Lower leg skin (tissue), 3 donors: ENCODE data around the gene XPNPEP3.

Source experiments
- CTCF ChIP-seq, 3 donors: fragments of 450-650 bp; IDR thresholded peaks; one replicate each; pipeline ENCODE4 v1.5.1; 2016; ENCODE audit warnings: antibody characterized with exemption in 3 of 3, mild to moderate bottlenecking in 3 of 3, moderate library complexity in 2 of 3
- POLR2A ChIP-seq, 2 donors: fragments of 450-650 bp; IDR thresholded peaks; one replicate each; pipeline ENCODE4 v1.6.1; 2016 to 2017; ENCODE audit warnings: antibody characterized with exemption in 2 of 2, mild to moderate bottlenecking in 1 of 2, moderate library complexity in 1 of 2

GRCh38 chr22:40819599-40820140 is 37.3 kb upstream of the XPNPEP3 start:
- TF ChIP-seq CTCF (IDR thresholded peaks at IDR 0.05) (no peak), POLR2A (IDR thresholded peaks at IDR 0.05) (no peak)
